Liver (tissue), 9 donors: Measurements from ENCODE around the gene CARMIL1. TPM values are rescaled to one million over a fixed set of nuclear protein-coding genes. Genes with fewer than 3 reads are reported as not detected.

Source experiments
- DNase-seq: peaks from one replicate; pipeline ENCODE4 v3.0.0-alpha.2; 2017; ENCODE audit warnings: low spot score
- H3K27ac ChIP-seq, 2 donors: one replicate each; pipeline ENCODE4 v1.7.0; 2013; ENCODE audit warnings: inconsistent platforms in 2 of 2, low read length in 2 of 2, control low read depth in 1 of 2, low read depth in 1 of 2, mild to moderate bottlenecking in 1 of 2
- H3K27me3 ChIP-seq, 4 donors: one replicate each; pipeline versions ENCODE4 v1.6.1 to v1.7.0; 2013; ENCODE audit warnings: low read length in 3 of 4, inconsistent platforms in 1 of 4, mild to moderate bottlenecking in 1 of 4, moderate library complexity in 1 of 4; ENCODE audit not compliant: control insufficient read depth in 4 of 4, insufficient read depth in 4 of 4
- H3K36me3 ChIP-seq, 4 donors: one replicate each; pipeline versions ENCODE4 v1.6.1 to v1.7.0; 2013; ENCODE audit warnings: low read length in 3 of 4, mild to moderate bottlenecking in 3 of 4, low read depth in 1 of 4, moderate library complexity in 1 of 4; ENCODE audit not compliant: control insufficient read depth in 4 of 4, insufficient read depth in 3 of 4
- H3K4me1 ChIP-seq, 4 donors: one replicate each; pipeline versions ENCODE4 v1.6.1 to v1.7.0; 2013; ENCODE audit warnings: low read length in 3 of 4, mild to moderate bottlenecking in 3 of 4, moderate library complexity in 1 of 4; ENCODE audit not compliant: control insufficient read depth in 4 of 4, insufficient read depth in 4 of 4
- H3K4me3 ChIP-seq, 3 donors: one replicate each; pipeline versions ENCODE4 v1.6.1 to v1.7.0; 2013; ENCODE audit warnings: low read length in 3 of 3, control low read depth in 1 of 3, low read depth in 1 of 3, mild to moderate bottlenecking in 1 of 3
- H3K9ac ChIP-seq, 2 donors: one replicate each; pipeline ENCODE4 v1.7.0; 2013; ENCODE audit warnings: low read length in 2 of 2, mild to moderate bottlenecking in 2 of 2, moderate library complexity in 2 of 2, control low read depth in 1 of 2, low read depth in 1 of 2
- H3K9me3 ChIP-seq, 4 donors: one replicate each; pipeline versions ENCODE4 v1.6.1 to v1.7.0; 2013; ENCODE audit warnings: low read length in 3 of 4; ENCODE audit not compliant: control insufficient read depth in 4 of 4
- EGR1 ChIP-seq, 2 donors: IDR thresholded peaks; 2 replicates each; pipeline ENCODE4 v1.6.1; 2016 to 2018; ENCODE audit warnings: antibody characterized with exemption in 2 of 2, low read depth in 2 of 2
- FOXA1 ChIP-seq: IDR thresholded peaks from 2 replicates; pipeline ENCODE4 v1.6.1; 2016; ENCODE audit warnings: antibody characterized with exemption
- FOXA2 ChIP-seq: IDR thresholded peaks from 2 replicates; pipeline ENCODE4 v1.6.1; 2016; ENCODE audit warnings: antibody characterized with exemption
- GABPA ChIP-seq, 2 donors: IDR thresholded peaks in 1 of 2; conservative IDR thresholded peaks in 1 of 2; 2 replicates each; pipeline ENCODE4 v1.6.1; 2016; ENCODE audit warnings: antibody characterized with exemption in 2 of 2, mild to moderate bottlenecking in 1 of 2, moderate library complexity in 1 of 2
- HNF4A ChIP-seq, 2 donors: conservative IDR thresholded peaks; 2 replicates each; pipeline ENCODE4 v1.6.1; 2016; ENCODE audit warnings: antibody characterized with exemption in 2 of 2, mild to moderate bottlenecking in 2 of 2
- HNF4G ChIP-seq: IDR thresholded peaks from 2 replicates; pipeline ENCODE4 v1.6.1; 2016; ENCODE audit warnings: antibody characterized with exemption
- JUND ChIP-seq, 2 donors: IDR thresholded peaks; 2 replicates each; pipeline ENCODE4 v1.6.1; 2016; ENCODE audit warnings: antibody characterized with exemption in 2 of 2
- NR2F2 ChIP-seq: IDR thresholded peaks from 2 replicates; pipeline ENCODE4 v1.6.1; 2016; ENCODE audit warnings: antibody characterized with exemption
- RAD21 ChIP-seq, 2 donors: IDR thresholded peaks; 2 replicates each; pipeline ENCODE4 v1.6.1; 2016; ENCODE audit warnings: antibody characterized with exemption in 2 of 2, mild to moderate bottlenecking in 2 of 2
- RXRA ChIP-seq, 2 donors: IDR thresholded peaks; 2 replicates each; pipeline ENCODE4 v1.6.1; 2017 to 2018; ENCODE audit warnings: antibody characterized with exemption in 2 of 2, mild to moderate bottlenecking in 1 of 2
- SP1 ChIP-seq: IDR thresholded peaks from 2 replicates; pipeline ENCODE4 v1.6.1; 2018; ENCODE audit warnings: antibody characterized with exemption, mild to moderate bottlenecking
- TAF1 ChIP-seq: conservative IDR thresholded peaks from 2 replicates; pipeline ENCODE4 v1.6.1; 2016; ENCODE audit warnings: antibody characterized with exemption, mild to moderate bottlenecking
- YY1 ChIP-seq: IDR thresholded peaks from 2 replicates; pipeline ENCODE4 v1.6.1; 2016; ENCODE audit warnings: antibody characterized with exemption, mild to moderate bottlenecking
- WGBS: extraction: QIAGEN DNeasy Blood & Tissue Kit; methylation state at CpG from one replicate; pipeline ENCODE4 v1.1.7; 2013; 5-methylcytosine and 5-hydroxymethylcytosine counted together
- polyA plus RNA-seq, 2 donors: library from polyadenylated mRNA; stranded (reverse) in 1 of 2; unstranded in 1 of 2; fragments of 200-250 nt in 1 of 2; fragments of >200 nt in 1 of 2; fragmentation: Nextera tagmentation in 1 of 2; extraction: Ambion mirVana in 1 of 2; gene quantifications; one replicate each; pipeline versions ENCODE4 v1.2.1 to v1.2.3, GENCODE V29; 2013 to 2015
- total RNA-seq, 2 donors: library from RNA; depleted of rRNA; stranded (reverse); fragments of >200 nt; gene quantifications; one replicate each; pipeline ENCODE4 v1.2.3, GENCODE V29; 2014
- TF ChIP-seq, protein P1 (sequence below): IDR thresholded peaks from 2 replicates; pipeline ENCODE4 v1.6.1; 2016; ENCODE audit warnings: antibody characterized with exemption
- TF ChIP-seq, protein P2 (sequence below): IDR thresholded peaks from 2 replicates; pipeline ENCODE4 v1.6.1; 2016; ENCODE audit warnings: antibody characterized with exemption
- TF ChIP-seq, protein P3 (sequence below): IDR thresholded peaks from 2 replicates; pipeline ENCODE4 v1.6.1; 2016; ENCODE audit warnings: antibody characterized with exemption, mild to moderate bottlenecking
- TF ChIP-seq, protein P4 (sequence below): IDR thresholded peaks from 2 replicates; pipeline ENCODE4 v1.6.1; 2016; ENCODE audit warnings: antibody characterized with exemption
- TF ChIP-seq, protein P5 (sequence below): fragments of 150-350 bp; IDR thresholded peaks from 2 replicates; pipeline ENCODE4 v1.5.1; 2017; ENCODE audit warnings: improper control_type of control experiment, low read depth, low read length; ENCODE audit not compliant: missing input control
- donor health status: healthy.
- donor health status: healthy.
- donor health status: healthy.
- donor health status: healthy.
- donor health status: healthy.

Gene CARMIL1
- total and polyA plus RNA-seq, 4 donors = 1.4 to 9.5 (median 3.5) TPM

DNA sequence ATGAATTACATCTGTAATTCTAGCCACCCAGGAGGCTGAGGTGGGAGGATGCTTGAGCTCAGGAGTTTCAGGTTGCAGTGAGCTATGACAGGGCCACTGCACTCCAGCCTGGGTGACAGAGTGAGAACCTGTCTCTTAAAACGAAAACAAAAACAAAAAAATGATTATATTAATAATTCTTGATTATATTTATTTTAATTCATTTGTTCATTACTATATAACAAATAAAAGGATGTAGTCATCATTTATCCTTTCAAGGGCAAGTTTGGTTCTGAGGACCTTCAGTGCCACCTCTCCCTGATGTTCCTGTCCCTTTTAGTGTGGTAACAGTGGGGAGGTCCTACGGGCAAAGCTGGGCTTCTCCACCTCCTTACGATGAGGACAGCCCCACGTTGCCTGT is 205.7 kb downstream of the CARMIL1 start:
- no peak overlapping the region for H3K27ac ChIP-seq
- no peak overlapping the region for H3K4me3 ChIP-seq
- H3K27me3 ChIP-seq = no peaks in the 10 kb centered on the region
- DNase-seq = no peak
- TF ChIP-seq RAD21 (IDR thresholded peaks at IDR 0.05) = no peak
- TF ChIP-seq, protein P1, sequence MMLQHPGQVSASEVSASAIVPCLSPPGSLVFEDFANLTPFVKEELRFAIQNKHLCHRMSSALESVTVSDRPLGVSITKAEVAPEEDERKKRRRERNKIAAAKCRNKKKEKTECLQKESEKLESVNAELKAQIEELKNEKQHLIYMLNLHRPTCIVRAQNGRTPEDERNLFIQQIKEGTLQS = no peak
- no peak for TF ChIP-seq GABPA (IDR thresholded peaks at IDR 0.05 in 1 of 2, conservative IDR thresholded peaks at IDR 0.05 in 1 of 2)
- no peak for TF ChIP-seq JUND (IDR thresholded peaks at IDR 0.05)
- TF ChIP-seq SP1 = no peak
- no peak for TF ChIP-seq TAF1
- no peak for TF ChIP-seq HNF4A (conservative IDR thresholded peaks at IDR 0.05)
- TF ChIP-seq YY1 = no peak
- TF ChIP-seq, protein P2, sequence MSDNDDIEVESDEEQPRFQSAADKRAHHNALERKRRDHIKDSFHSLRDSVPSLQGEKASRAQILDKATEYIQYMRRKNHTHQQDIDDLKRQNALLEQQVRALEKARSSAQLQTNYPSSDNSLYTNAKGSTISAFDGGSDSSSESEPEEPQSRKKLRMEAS = no peak
- TF ChIP-seq FOXA2 = no peak
- TF ChIP-seq, protein P3, sequence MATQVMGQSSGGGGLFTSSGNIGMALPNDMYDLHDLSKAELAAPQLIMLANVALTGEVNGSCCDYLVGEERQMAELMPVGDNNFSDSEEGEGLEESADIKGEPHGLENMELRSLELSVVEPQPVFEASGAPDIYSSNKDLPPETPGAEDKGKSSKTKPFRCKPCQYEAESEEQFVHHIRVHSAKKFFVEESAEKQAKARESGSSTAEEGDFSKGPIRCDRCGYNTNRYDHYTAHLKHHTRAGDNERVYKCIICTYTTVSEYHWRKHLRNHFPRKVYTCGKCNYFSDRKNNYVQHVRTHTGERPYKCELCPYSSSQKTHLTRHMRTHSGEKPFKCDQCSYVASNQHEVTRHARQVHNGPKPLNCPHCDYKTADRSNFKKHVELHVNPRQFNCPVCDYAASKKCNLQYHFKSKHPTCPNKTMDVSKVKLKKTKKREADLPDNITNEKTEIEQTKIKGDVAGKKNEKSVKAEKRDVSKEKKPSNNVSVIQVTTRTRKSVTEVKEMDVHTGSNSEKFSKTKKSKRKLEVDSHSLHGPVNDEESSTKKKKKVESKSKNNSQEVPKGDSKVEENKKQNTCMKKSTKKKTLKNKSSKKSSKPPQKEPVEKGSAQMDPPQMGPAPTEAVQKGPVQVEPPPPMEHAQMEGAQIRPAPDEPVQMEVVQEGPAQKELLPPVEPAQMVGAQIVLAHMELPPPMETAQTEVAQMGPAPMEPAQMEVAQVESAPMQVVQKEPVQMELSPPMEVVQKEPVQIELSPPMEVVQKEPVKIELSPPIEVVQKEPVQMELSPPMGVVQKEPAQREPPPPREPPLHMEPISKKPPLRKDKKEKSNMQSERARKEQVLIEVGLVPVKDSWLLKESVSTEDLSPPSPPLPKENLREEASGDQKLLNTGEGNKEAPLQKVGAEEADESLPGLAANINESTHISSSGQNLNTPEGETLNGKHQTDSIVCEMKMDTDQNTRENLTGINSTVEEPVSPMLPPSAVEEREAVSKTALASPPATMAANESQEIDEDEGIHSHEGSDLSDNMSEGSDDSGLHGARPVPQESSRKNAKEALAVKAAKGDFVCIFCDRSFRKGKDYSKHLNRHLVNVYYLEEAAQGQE = no peak
- TF ChIP-seq, protein P4, sequence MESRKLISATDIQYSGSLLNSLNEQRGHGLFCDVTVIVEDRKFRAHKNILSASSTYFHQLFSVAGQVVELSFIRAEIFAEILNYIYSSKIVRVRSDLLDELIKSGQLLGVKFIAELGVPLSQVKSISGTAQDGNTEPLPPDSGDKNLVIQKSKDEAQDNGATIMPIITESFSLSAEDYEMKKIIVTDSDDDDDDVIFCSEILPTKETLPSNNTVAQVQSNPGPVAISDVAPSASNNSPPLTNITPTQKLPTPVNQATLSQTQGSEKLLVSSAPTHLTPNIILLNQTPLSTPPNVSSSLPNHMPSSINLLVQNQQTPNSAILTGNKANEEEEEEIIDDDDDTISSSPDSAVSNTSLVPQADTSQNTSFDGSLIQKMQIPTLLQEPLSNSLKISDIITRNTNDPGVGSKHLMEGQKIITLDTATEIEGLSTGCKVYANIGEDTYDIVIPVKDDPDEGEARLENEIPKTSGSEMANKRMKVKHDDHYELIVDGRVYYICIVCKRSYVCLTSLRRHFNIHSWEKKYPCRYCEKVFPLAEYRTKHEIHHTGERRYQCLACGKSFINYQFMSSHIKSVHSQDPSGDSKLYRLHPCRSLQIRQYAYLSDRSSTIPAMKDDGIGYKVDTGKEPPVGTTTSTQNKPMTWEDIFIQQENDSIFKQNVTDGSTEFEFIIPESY = no peak
- no peak for TF ChIP-seq HNF4G
- no peak for TF ChIP-seq EGR1 (IDR thresholded peaks at IDR 0.05; ENCODE audit: low read depth in 2 of 2)
- TF ChIP-seq RXRA (IDR thresholded peaks at IDR 0.05) = no peak
- no peak for TF ChIP-seq NR2F2
- no peak for TF ChIP-seq FOXA1
- TF ChIP-seq, protein P5, sequence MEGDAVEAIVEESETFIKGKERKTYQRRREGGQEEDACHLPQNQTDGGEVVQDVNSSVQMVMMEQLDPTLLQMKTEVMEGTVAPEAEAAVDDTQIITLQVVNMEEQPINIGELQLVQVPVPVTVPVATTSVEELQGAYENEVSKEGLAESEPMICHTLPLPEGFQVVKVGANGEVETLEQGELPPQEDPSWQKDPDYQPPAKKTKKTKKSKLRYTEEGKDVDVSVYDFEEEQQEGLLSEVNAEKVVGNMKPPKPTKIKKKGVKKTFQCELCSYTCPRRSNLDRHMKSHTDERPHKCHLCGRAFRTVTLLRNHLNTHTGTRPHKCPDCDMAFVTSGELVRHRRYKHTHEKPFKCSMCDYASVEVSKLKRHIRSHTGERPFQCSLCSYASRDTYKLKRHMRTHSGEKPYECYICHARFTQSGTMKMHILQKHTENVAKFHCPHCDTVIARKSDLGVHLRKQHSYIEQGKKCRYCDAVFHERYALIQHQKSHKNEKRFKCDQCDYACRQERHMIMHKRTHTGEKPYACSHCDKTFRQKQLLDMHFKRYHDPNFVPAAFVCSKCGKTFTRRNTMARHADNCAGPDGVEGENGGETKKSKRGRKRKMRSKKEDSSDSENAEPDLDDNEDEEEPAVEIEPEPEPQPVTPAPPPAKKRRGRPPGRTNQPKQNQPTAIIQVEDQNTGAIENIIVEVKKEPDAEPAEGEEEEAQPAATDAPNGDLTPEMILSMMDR = no peak
- H3K4me1 ChIP-seq = peaks cover 0 to 2% (median 1%) of the 10 kb centered on the region in 4 donors
- no peaks in the 10 kb centered on the region for H3K36me3 ChIP-seq
- H3K9me3 ChIP-seq = no peaks in the 10 kb centered on the region
- 93% methylated on average over 4 of the region's 4 CpGs for WGBS
- H3K9ac ChIP-seq = no peak overlapping the region
